ENCODE results near the gene TMEM222. TPM values are rescaled to one million over a fixed set of nuclear protein-coding genes. Genes with fewer than 3 reads are reported as not detected.

Gene TMEM222
- polyA plus RNA-seq, 1 of the 3 experiments (the other 2 are of a cell fraction), result 51.7 TPM

DNA sequence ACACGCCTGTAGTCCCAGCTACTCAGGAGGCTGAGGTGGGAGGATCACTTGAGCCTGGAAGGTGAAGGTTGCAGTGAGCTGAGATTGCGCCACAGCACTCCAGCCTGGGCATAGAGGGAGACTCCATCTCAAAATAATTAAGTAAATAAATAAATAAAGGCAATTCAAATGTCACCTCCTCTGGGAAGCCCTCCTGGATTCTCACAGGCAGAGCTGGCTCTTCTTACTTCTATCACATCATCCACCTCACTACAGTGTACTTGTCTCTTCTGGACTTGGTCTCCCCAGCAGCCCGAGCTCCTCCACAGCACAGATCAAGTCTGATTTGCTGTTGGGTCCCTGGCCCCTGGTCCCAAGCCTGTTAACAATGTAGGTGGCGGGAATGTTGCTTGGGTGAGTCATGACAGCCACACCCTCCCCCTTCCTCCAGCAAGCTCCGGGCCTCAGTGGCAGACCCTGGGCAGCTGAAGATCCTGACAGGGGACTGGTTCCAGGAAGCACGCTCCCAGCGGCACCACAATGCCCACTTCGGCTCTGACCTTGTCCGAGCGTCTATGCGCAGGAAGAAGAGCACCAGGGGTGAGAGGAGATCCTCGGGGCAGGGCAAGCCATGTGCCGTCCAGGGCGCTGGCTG lies 25.1 kb downstream of the TMEM222 start:
- H3K79me2 ChIP-seq (ENCODE audit: insufficient read depth), result no peaks in the 10 kb centered on the region
- H4K20me1 ChIP-seq (ENCODE audit: insufficient read depth), result no peaks in the 10 kb centered on the region
- no peak overlapping the region for H3K9ac ChIP-seq
- H3K4me3 ChIP-seq (ENCODE audit: low read depth in 2 of 2, low read length in 1 of 2), result no peak overlapping the region
- ChIA-PET POLR2A (no interaction called here), CTCF (interaction anchor here (0.7 to 4.7 kb wide), 5 partner anchors 10 to 260 kb away, joined by 3 to 40 read pairs (median 6); no protein-coding TSS in a partner anchor)
- H3K9me2 ChIP-seq, result no peaks in the 10 kb centered on the region
- TF ChIP-seq RCOR1 (IDR thresholded peaks at IDR 0.05; ENCODE audit: low read length) (no peak), EZH2phosphoT487 (IDR thresholded peaks at IDR 0.05; ENCODE audit: borderline replicate concordance, low read depth) (no peak), RAD21 (IDR thresholded peaks at IDR 0.05; ENCODE audit: low read length) (no peak), ELF1 (IDR thresholded peaks at IDR 0.05) (no peak), YY1 (IDR thresholded peaks at IDR 0.05; ENCODE audit: low read depth) (no peak), POLR2AphosphoS5 (IDR thresholded peaks at IDR 0.05; ENCODE audit: low read depth, low read length) (no peak), GABPA (IDR thresholded peaks at IDR 0.05; ENCODE audit: low read depth) (no peak), NFIC (IDR thresholded peaks at IDR 0.05; ENCODE audit: borderline replicate concordance) (no peak), RFX5 (IDR thresholded peaks at IDR 0.05; ENCODE audit: low read length) (no peak), GATA2 (CRISPR knock-in tag; IDR thresholded peaks at IDR 0.05) (no peak), FOSL2 (IDR thresholded peaks at IDR 0.05; ENCODE audit: borderline replicate concordance, low read depth) (no peak), MXI1 (IDR thresholded peaks at IDR 0.05; ENCODE audit: low read depth, low read length) (no peak), CHD2 (IDR thresholded peaks at IDR 0.05; ENCODE audit: low read length, partially characterized antibody) (no peak), TCF12 (IDR thresholded peaks at IDR 0.05) (no peak), TAF1 (IDR thresholded peaks at IDR 0.05; ENCODE audit: borderline replicate concordance, low read depth, low read length) (no peak)
- TF ChIP-seq, protein P1, sequence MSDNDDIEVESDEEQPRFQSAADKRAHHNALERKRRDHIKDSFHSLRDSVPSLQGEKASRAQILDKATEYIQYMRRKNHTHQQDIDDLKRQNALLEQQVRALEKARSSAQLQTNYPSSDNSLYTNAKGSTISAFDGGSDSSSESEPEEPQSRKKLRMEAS (IDR thresholded peaks at IDR 0.05; ENCODE audit: low read depth), result no peak
- TF ChIP-seq, protein P2, sequence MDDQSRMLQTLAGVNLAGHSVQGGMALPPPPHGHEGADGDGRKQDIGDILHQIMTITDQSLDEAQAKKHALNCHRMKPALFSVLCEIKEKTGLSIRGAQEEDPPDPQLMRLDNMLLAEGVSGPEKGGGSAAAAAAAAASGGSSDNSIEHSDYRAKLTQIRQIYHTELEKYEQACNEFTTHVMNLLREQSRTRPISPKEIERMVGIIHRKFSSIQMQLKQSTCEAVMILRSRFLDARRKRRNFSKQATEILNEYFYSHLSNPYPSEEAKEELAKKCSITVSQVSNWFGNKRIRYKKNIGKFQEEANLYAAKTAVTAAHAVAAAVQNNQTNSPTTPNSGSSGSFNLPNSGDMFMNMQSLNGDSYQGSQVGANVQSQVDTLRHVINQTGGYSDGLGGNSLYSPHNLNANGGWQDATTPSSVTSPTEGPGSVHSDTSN (IDR thresholded peaks at IDR 0.05), result no peak
- TF ChIP-seq, protein P3, sequence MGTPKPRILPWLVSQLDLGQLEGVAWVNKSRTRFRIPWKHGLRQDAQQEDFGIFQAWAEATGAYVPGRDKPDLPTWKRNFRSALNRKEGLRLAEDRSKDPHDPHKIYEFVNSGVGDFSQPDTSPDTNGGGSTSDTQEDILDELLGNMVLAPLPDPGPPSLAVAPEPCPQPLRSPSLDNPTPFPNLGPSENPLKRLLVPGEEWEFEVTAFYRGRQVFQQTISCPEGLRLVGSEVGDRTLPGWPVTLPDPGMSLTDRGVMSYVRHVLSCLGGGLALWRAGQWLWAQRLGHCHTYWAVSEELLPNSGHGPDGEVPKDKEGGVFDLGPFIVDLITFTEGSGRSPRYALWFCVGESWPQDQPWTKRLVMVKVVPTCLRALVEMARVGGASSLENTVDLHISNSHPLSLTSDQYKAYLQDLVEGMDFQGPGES (IDR thresholded peaks at IDR 0.05; ENCODE audit: low read depth, low read length), result no peak
- H3K9me3 ChIP-seq, result no peaks in the 10 kb centered on the region
- no peak overlapping the region for H3K4me2 ChIP-seq
- no peaks in the 10 kb centered on the region for H3F3A ChIP-seq (replicated peaks; ENCODE audit: insufficient read depth)
- H2AFZ ChIP-seq (ENCODE audit: low read depth), result no peak overlapping the region
- H3K27me3 ChIP-seq (ENCODE audit: insufficient read depth), result no peaks in the 10 kb centered on the region
- peaks cover 0 to 10% of the 10 kb centered on the region in 2 experiments; a peak in 2 of 4 replicates for H3K4me1 ChIP-seq (ENCODE audit: control insufficient read depth in 1 of 2, insufficient read depth in 2 of 2, low read depth in 1 of 2, low read length in 1 of 2)
- DNase-seq, result no peak
- no peaks in the 10 kb centered on the region for H3K36me3 ChIP-seq (replicated peaks in 1 of 2; ENCODE audit: control insufficient read depth in 1 of 2, insufficient read depth in 2 of 2, low read length in 1 of 2)
- no peak overlapping the region for H3K27ac ChIP-seq (ENCODE audit: low read depth in 2 of 2, low read length in 1 of 2)
- 83% methylated on average over 13 of the region's 14 CpGs for WGBS (ENCODE audit: low lambda C conversion rate)

All from SK-N-SH (cell line).